ENCODE data around the gene FERMT3. TPM values are rescaled to one million over a fixed set of nuclear protein-coding genes. Genes with fewer than 3 reads are reported as not detected.

Gene FERMT3
- total and polyA plus RNA-seq, 2 of the 13 experiments (the other 11 are each of a cell fraction or from before 2014, with no cell fraction given) = 0.29 TPM; not detected in 1

DNA sequence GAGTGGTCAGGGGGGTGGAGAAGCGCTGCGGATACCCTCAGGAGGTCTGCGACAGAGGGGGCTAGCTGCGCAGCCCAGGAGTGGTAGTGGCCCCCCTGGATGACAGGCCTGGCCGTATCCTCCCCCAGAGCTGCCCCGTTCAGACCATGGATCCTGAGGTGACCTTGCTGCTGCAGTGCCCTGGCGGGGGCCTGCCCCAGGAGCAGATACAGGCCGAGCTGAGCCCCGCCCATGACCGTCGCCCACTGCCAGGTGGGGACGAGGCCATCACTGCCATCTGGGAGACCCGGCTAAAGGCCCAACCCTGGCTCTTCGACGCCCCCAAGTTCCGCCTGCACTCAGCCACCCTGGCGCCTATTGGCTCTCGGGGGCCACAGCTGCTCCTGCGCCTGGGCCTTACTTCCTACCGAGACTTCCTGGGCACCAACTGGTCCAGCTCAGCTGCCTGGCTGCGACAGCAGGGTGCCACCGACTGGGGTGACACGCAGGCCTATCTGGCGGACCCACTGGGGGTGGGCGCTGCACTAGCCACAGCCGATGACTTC is 20.1 kb downstream of the FERMT3 start (continued):
- TF ChIP-seq, protein P1, sequence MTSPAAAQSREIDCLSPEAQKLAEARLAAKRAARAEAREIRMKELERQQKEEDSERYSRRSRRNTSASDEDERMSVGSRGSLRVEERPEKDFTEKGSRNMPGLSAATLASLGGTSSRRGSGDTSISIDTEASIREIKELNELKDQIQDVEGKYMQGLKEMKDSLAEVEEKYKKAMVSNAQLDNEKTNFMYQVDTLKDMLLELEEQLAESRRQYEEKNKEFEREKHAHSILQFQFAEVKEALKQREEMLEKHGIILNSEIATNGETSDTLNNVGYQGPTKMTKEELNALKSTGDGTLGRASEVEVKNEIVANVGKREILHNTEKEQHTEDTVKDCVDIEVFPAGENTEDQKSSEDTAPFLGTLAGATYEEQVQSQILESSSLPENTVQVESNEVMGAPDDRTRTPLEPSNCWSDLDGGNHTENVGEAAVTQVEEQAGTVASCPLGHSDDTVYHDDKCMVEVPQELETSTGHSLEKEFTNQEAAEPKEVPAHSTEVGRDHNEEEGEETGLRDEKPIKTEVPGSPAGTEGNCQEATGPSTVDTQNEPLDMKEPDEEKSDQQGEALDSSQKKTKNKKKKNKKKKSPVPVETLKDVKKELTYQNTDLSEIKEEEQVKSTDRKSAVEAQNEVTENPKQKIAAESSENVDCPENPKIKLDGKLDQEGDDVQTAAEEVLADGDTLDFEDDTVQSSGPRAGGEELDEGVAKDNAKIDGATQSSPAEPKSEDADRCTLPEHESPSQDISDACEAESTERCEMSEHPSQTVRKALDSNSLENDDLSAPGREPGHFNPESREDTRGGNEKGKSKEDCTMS (CRISPR knock-in tag; conservative IDR thresholded peaks at IDR 0.05) = no peak
- TF ChIP-seq, protein P2, sequence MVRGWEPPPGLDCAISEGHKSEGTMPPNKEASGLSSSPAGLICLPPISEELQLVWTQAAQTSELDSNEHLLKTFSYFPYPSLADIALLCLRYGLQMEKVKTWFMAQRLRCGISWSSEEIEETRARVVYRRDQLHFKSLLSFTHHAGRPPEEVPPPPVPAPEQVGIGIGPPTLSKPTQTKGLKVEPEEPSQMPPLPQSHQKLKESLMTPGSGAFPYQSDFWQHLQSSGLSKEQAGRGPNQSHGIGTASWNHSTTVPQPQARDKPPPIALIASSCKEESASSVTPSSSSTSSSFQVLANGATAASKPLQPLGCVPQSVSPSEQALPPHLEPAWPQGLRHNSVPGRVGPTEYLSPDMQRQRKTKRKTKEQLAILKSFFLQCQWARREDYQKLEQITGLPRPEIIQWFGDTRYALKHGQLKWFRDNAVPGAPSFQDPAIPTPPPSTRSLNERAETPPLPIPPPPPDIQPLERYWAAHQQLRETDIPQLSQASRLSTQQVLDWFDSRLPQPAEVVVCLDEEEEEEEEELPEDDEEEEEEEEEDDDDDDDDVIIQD (CRISPR knock-in tag; IDR thresholded peaks at IDR 0.05; ENCODE audit: low read depth) = no peak
- TF ChIP-seq, protein P3, sequence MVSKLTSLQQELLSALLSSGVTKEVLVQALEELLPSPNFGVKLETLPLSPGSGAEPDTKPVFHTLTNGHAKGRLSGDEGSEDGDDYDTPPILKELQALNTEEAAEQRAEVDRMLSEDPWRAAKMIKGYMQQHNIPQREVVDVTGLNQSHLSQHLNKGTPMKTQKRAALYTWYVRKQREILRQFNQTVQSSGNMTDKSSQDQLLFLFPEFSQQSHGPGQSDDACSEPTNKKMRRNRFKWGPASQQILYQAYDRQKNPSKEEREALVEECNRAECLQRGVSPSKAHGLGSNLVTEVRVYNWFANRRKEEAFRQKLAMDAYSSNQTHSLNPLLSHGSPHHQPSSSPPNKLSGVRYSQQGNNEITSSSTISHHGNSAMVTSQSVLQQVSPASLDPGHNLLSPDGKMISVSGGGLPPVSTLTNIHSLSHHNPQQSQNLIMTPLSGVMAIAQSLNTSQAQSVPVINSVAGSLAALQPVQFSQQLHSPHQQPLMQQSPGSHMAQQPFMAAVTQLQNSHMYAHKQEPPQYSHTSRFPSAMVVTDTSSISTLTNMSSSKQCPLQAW (CRISPR knock-in tag; IDR thresholded peaks at IDR 0.05) = no peak
- no peak for TF ChIP-seq MAFG (CRISPR knock-in tag; IDR thresholded peaks at IDR 0.05)
- TF ChIP-seq TBX3 (IDR thresholded peaks at IDR 0.05; ENCODE audit: borderline replicate concordance) = no peak
- no peak for TF ChIP-seq ZNF235 (CRISPR knock-in tag; IDR thresholded peaks at IDR 0.05; ENCODE audit: borderline replicate concordance)
- no peak for TF ChIP-seq ZFP36L2 (CRISPR knock-in tag; IDR thresholded peaks at IDR 0.05)
- TF ChIP-seq POLR2G (IDR thresholded peaks at IDR 0.05; ENCODE audit: low read depth, low read length) = no peak; the same call in 1 of the 2 replicates
- TF ChIP-seq, protein P4, sequence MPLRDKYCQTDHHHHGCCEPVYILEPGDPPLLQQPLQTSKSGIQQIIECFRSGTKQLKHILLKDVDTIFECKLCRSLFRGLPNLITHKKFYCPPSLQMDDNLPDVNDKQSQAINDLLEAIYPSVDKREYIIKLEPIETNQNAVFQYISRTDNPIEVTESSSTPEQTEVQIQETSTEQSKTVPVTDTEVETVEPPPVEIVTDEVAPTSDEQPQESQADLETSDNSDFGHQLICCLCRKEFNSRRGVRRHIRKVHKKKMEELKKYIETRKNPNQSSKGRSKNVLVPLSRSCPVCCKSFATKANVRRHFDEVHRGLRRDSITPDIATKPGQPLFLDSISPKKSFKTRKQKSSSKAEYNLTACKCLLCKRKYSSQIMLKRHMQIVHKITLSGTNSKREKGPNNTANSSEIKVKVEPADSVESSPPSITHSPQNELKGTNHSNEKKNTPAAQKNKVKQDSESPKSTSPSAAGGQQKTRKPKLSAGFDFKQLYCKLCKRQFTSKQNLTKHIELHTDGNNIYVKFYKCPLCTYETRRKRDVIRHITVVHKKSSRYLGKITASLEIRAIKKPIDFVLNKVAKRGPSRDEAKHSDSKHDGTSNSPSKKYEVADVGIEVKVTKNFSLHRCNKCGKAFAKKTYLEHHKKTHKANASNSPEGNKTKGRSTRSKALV (CRISPR knock-in tag; IDR thresholded peaks at IDR 0.05) = 0 out of 2 replicates have a peak, but pooled peaks have one; percentile 7
- no peak for TF ChIP-seq PHF21A (CRISPR knock-in tag; IDR thresholded peaks at IDR 0.05)
- no peak for TF ChIP-seq ZNF572 (CRISPR knock-in tag; IDR thresholded peaks at IDR 0.05)
- TF ChIP-seq PAWR (CRISPR knock-in tag; IDR thresholded peaks at IDR 0.05; ENCODE audit: borderline replicate concordance) = no peak
- no peak for TF ChIP-seq ZNF33B (CRISPR knock-in tag; IDR thresholded peaks at IDR 0.05)
- TF ChIP-seq TOPORS (CRISPR knock-in tag; IDR thresholded peaks at IDR 0.05) = no peak
- TF ChIP-seq ZMAT5 (CRISPR knock-in tag; IDR thresholded peaks at IDR 0.05; ENCODE audit: borderline replicate concordance, low read depth) = no peak
- TF ChIP-seq TSC22D2 (CRISPR knock-in tag; IDR thresholded peaks at IDR 0.05; ENCODE audit: borderline replicate concordance) = no peak
- TF ChIP-seq RELA (CRISPR knock-in tag; IDR thresholded peaks at IDR 0.05) = no peak
- peak; percentile 28; the same call in 1 of the 2 replicates for TF ChIP-seq ZNF790 (CRISPR knock-in tag; IDR thresholded peaks at IDR 0.05; ENCODE audit: borderline replicate concordance)
- TF ChIP-seq, protein P5, sequence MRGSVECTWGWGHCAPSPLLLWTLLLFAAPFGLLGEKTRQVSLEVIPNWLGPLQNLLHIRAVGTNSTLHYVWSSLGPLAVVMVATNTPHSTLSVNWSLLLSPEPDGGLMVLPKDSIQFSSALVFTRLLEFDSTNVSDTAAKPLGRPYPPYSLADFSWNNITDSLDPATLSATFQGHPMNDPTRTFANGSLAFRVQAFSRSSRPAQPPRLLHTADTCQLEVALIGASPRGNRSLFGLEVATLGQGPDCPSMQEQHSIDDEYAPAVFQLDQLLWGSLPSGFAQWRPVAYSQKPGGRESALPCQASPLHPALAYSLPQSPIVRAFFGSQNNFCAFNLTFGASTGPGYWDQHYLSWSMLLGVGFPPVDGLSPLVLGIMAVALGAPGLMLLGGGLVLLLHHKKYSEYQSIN (CRISPR knock-in tag; IDR thresholded peaks at IDR 0.05; ENCODE audit: borderline replicate concordance) = no peak
- no peak for TF ChIP-seq ZNF580 (CRISPR knock-in tag; IDR thresholded peaks at IDR 0.05; ENCODE audit: borderline replicate concordance, low read depth)
